Prostate gland (tissue), 2 donors: Measurements from ENCODE around the gene CDH11.

ENCODE experiments used
- POLR2A ChIP-seq: fragments of 450-650 bp; IDR thresholded peaks from one replicate; pipeline ENCODE4 v1.6.1; 2016; ENCODE audit warnings: antibody characterized with exemption, mild to moderate bottlenecking
- POLR2AphosphoS5 ChIP-seq: sonication (generic); formaldehyde crosslinking; IDR thresholded peaks from one replicate; pipeline ENCODE4 v1.6.1; 2017; ENCODE audit warnings: antibody characterized with exemption
- TF ChIP-seq, protein P1 (sequence below), 4 experiments: fragments of 200-600 bp in 2 of 4; fragments of 450-650 bp in 2 of 4; sonication (generic) in 2 of 4; IDR thresholded peaks; 1 replicate in 3 of 4; 2 replicates in 1 of 4; pipeline ENCODE4 v1.5.1; 2016 to 2019; ENCODE audit warnings: antibody characterized with exemption in 4 of 4, mild to moderate bottlenecking in 2 of 4, moderate library complexity in 2 of 4

DNA sequence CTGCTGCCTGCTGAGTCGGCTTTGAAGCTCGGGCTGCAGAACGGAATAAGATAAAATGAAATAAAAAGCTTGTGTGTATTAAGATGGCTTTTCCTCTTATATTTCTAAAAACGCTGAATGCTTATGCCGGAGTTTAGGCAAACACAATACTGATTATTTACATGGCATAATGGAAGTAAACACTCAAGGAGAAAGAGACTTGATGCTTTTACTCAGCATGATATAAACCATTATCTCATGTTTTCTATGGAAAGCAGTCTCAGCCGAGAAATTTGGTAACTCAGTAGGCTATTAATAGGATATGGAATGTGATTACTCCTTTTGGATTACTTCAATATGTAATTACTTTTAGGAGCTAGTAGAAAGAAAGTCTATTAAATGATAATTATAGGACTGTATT is 153.3 kb downstream of the CDH11 start:
- TF ChIP-seq, protein P1, sequence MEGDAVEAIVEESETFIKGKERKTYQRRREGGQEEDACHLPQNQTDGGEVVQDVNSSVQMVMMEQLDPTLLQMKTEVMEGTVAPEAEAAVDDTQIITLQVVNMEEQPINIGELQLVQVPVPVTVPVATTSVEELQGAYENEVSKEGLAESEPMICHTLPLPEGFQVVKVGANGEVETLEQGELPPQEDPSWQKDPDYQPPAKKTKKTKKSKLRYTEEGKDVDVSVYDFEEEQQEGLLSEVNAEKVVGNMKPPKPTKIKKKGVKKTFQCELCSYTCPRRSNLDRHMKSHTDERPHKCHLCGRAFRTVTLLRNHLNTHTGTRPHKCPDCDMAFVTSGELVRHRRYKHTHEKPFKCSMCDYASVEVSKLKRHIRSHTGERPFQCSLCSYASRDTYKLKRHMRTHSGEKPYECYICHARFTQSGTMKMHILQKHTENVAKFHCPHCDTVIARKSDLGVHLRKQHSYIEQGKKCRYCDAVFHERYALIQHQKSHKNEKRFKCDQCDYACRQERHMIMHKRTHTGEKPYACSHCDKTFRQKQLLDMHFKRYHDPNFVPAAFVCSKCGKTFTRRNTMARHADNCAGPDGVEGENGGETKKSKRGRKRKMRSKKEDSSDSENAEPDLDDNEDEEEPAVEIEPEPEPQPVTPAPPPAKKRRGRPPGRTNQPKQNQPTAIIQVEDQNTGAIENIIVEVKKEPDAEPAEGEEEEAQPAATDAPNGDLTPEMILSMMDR (IDR thresholded peaks at IDR 0.05) = no peak
- TF ChIP-seq POLR2A (no peak), POLR2AphosphoS5 (no peak)
